ENCODE measurements around the gene ABHD2. TPM values are rescaled to one million over a fixed set of nuclear protein-coding genes. Genes with fewer than 3 reads are reported as not detected.
A peak's percentile ranks its signal among the peaks of the same experiment; 100 is the strongest.
"Not testable (repeated sequence)": the region's sequence is repeated elsewhere in the genome, so short reads cannot be mapped to it uniquely, and the experiment has no call there.

ABHD2 gene
- total RNA-seq, 1 donor from 2014 or later = 70.5 TPM

DNA sequence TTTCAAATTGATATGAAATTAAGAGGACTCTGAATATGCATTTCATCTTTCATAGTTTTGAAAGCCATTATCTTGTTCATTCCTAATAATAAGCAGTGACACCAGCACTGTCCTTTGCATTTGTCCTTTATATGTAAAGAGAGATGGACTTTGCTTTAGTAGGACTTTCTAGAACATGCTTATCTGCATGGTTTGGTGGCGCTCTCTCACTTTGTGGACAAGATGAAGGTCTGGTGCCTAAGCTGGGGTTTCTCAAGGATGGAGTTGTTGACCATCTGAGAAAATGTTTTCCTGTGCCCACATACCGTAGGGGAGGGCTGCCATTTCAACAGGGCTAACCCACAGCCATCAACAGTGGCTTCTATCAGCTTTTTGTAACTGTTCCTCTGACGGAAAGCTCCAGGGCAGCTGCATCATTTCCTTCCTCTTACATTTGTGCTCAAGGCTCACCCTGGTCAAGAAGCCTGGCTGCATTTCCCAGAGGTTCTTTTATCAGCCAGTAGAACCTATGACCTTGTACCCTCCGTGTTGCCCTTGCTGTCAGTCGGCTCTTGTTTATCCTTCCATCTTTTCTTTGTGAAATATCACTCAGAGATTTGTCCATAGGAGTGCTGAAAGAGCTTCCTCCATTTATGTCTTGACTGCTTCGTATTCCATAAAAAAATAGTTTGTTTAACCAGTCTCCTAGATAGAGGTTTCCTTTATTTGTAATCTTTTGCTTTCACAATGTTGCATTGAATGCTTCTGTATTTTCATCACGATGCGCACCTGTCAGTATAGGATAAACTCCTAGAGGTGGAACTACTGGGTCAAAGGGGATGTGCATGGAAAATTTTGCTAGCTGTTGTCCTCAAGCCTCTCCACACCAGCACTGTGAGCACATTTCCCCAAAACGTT is 44.6 kb downstream of the ABHD2 start:
- peak; percentile 50 for ATAC-seq
- DNase-seq (ENCODE audit: low spot score) = no peak
- intact Hi-C loops (cut with DNase I) = no loop called here

DNA sequence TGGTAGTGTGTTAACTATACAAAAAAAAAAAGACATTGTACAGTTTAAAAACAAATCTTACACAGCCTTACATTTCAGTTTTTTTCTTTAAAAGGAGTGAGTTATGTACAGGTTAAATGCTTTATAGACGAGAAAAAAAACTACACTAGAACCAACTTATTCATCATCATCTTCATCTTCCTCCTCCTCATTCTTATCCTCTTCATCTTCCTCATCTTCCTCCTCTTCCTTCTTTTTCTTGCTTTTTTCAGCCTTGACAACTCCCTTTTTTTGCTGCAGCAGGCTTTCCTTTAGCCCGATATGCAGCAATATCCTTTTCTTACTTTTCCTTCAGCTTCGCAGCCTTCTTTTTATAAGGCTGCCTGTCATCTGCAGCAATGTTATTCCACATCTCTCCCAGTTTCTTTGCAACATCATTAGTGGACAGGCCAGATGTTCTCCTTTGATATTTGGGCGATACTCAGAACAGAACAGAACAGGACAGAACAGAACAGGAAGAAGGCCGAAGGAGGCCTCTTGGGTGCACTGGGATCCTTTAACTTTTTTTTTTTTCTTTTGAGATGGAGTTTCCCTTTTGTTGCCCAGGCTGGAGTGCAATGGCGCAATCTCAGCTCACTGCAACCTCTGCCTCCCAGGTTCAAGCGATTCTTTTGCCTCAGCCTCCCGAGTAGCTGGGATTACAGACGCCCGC is 47.3 kb downstream of the ABHD2 start:
- DNase-seq (ENCODE audit: low spot score); intact Hi-C loops (cut with DNase I): not testable (repeated sequence)
- peak; percentile 67 for ATAC-seq

DNA sequence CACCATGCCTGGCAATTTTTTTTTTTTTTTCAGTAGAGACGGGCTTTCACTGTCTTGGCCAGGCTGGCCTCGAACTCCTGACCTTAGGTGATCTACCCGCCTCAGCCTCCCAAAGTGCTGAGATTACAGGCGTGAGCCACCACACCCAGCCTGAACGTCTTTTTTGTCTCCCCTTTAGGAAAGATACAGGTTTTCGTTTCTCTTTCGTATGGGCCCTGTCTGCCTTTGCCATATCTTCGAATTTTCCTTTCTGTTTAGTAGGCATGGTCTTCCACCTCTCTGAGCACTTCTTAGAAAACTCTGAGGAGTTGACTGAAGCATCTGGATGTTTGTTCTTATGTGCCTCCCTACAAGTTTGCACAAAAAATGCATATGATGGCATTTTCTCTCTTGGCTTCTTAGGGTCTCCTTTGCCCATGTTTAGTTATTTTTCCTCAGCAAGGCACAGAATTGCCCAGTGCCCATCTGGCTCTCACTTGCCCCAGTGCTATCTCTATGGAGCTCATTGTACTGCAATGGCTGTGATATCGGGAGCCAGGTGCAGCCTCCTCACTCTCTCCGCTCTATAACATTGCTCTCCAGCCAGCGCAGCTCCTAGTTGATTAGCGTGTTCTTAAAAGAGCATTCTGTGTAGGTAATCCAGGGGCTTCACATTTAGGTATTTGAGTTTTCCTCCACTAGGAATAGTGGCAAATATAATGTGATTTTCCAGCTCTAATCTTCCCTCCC is 48.0 kb downstream of the ABHD2 start:
- no peak for ATAC-seq
- no peak for DNase-seq (ENCODE audit: low spot score)
- intact Hi-C loops (cut with DNase I) = no loop called here

DNA sequence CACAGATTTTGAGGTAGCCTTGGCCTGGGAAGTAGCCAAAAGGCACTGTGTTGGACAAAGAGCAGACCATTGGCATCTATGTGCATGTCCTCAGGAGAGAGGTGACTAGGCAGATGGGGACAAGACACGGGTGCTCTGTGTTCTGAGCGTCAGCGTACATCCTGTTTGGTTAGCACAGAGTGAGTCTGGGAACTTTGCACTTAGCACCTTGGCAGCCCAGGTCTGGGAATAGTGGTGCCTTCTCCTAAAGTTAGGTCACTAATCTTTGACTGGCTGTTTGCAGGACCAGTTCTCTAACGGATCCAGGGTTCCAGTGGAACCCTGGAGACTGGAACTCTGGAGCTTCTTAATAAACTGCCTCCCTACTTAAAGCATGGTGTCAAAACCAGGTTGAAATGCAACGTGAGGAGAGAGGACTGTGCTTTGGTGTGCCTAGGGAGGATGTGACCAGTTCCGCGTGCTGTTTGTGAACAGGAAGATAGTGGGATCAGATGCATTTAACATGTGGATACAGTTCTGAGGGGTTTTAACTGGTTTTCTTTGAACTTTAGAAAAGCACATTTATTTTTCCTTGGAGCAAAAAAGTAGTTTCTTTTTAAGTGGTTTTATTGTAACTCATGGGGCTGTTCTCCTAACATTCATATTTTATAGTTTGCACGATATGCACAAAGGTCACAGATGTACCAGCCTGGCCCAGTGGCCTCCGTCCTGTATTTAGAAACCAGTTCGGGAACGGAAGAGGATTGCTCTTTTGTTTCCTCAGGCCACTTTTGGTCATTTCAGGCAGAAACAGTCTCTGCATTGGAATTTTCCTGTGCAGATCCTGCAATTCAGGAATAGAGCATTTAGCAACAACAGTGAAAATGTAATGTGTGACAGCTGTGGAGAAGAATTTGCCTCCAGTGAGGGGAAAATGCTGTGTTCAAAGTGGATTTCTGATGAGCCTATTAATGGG is 48.8 kb downstream of the ABHD2 start:
- peak; percentile 37 for ATAC-seq
- intact Hi-C loops (cut with DNase I) = no loop called here
- no peak for DNase-seq (ENCODE audit: low spot score)

DNA sequence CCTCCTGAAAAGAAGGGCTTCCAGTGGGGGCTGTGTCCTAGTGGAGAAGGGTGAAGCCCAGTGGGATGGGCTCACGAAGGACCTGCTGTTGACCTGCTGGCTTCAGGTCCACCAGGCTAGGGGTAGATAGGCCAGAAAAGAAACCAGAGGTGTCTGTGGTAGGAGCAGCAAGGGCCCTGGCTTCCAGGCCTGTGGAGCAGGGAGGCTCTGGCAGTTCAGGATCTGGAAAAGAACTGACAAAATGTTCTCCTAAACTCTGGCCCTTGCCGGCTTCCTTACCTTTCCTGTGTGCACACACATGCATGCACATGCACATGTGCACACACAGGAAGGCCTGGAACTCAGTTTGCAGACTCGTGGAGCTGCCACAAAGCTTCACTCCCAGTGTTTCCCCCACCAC is 49.7 kb downstream of the ABHD2 start:
- DNase-seq (ENCODE audit: low spot score) (no peak), ATAC-seq (no peak)
- intact Hi-C loops (cut with DNase I) = no loop called here

DNA sequence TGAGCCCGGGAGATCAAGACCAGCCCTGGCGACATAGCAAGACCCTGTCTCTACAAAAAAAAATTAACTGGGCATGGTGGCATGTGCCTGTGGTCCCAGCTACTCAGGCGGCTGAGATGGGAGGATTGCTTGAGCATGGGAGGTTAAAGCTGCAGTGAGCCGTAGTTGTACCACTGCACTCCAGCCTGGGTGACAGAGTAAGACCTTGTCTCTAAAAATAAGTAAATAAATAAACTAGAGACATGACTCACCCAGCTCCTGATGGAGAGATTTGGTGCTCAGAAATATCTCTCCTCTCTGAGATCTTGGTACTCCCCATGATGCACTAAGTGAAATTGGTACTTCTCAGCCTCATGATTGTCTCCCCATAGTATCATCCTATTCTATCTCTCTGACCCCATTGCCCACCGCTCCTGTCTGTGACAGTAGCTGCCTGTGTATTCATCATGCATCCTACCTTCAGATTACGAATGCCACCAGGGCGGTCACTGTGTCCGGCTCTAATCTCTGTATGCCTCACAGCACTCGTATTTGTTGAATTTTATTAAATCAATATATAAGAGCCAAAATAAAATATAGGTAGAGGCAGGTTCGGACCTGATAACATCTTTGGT is 50.9 kb downstream of the ABHD2 start:
- ATAC-seq = no peak
- DNase-seq (ENCODE audit: low spot score) = no peak
- intact Hi-C loops (cut with DNase I) = no loop called here

DNA sequence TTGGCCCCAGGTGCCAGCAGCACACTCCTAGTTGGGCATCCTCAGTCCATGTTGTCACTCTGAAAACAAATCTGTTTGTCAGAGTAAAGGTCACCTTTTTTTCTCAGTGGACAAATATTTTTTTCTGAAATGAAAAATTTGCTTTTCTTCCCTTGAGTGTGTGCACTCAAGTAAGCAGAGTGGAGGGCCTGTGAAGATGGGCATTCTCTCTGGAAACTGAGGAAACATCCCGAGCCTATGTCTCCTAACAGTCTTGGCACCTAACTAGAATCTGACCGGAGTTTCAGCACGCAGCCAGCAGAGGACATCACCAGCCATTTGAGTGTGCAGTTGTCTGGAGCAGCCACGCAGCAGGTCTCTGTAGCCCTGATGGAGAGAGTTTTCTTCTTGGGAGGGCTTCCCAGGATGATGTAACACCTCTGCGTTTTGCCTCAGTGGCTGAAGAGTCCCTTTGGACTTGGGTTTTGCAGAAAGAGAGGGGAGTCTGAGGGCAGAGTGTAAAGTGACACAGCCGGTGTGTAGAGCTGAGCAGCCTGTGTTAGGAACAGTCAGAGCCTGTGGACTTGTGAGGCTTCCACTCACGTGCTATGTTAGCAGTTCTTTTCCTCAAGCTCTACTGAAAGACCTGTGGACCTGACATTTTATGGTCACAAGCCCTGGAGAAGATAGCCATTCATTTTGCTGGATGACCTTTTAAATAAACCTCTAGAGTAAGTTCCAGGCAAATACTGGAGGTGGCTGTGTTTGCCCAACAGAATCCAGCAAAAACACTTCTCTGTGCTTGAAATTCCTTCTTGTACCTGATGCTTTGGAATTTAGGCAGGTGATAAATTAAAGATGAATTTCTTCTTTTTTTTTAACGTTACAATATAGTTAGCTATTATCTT is 51.6 kb downstream of the ABHD2 start:
- intact Hi-C loops (cut with DNase I) = no loop called here
- DNase-seq (ENCODE audit: low spot score) (no peak), ATAC-seq (peak; percentile 83)

DNA sequence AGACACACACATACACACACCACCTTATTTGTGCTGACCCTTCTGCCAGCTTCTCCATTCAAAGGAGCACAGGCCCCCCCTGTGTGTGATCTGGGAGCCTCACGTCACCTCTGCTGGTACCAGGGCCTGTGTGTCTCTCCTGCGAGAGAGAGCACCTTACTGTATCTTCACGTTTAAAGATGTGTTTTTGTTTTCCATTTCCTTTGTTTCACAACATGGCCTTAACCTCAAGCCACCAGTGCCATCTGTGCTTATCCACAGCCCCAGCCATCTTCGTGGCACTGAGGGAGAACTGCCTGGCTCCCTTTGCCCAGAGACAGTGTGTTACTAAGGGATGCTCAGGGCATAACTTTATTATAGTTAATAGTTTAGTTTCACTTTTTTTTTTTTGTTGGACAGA is 52.3 kb downstream of the ABHD2 start:
- intact Hi-C loops (cut with DNase I) = no loop called here
- no peak for DNase-seq (ENCODE audit: low spot score)
- ATAC-seq = no peak

DNA sequence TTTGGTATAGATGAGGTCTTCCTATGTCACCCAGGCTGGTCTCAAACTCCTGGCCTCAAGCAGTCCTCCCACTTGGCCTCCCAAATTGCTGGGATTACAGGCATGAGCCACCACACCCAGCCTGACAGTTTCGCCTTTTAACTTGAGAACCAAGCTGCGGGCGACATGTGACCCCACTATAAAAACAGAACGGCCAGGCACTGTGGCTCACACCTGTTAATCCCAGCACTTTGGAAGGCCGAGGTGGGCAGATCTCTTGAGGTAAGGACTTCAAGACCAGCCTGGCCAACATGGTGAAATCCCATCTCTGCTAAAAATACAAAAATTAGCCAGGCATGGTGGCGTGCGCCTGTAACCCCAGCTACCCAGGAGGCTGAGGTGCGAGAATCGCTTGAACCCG is 52.9 kb downstream of the ABHD2 start:
- ATAC-seq; DNase-seq (ENCODE audit: low spot score); intact Hi-C loops (cut with DNase I): not testable (repeated sequence)

DNA sequence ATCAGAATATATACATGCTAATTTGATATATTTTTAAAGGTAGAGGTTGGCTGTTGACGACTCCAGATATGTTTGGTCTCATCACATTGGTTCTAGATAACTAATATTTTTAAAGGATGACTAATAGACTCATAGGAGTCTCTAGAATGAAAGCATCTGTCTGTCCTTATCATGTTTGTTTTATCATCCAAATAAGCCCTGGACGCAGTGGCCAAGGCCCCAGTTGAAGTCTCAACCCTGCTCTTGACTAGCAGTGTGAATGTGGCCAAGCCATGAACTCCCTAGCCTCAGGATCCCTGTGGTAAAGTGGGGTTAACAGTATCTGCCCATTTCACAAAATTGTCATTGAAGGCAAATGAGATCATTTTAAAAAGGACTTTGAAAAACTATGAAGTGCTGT is 53.6 kb downstream of the ABHD2 start:
- ATAC-seq = no peak
- intact Hi-C loops (cut with DNase I) = no loop called here
- DNase-seq (ENCODE audit: low spot score) = no peak

DNA sequence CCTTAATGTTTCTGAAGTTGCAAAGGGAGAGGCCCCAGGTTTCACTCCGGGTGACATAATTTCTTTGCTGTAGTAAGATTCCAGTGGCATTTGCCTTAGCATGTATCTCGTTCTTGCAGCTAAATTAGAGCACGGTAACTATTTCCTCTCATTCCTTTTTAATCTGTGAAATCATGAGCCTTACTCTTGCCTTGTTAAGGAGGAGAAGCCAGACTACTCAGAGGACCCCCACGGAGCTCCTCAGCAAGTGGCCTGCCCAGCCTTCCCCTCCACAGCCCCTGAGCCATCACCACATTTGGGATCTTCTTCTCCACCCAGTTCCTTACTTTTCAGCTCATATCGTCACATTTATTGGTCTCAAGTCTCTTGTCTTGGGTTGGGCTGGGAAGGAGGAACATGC is 54.2 kb downstream of the ABHD2 start:
- intact Hi-C loops (cut with DNase I) = no loop called here
- no peak for ATAC-seq

DNA sequence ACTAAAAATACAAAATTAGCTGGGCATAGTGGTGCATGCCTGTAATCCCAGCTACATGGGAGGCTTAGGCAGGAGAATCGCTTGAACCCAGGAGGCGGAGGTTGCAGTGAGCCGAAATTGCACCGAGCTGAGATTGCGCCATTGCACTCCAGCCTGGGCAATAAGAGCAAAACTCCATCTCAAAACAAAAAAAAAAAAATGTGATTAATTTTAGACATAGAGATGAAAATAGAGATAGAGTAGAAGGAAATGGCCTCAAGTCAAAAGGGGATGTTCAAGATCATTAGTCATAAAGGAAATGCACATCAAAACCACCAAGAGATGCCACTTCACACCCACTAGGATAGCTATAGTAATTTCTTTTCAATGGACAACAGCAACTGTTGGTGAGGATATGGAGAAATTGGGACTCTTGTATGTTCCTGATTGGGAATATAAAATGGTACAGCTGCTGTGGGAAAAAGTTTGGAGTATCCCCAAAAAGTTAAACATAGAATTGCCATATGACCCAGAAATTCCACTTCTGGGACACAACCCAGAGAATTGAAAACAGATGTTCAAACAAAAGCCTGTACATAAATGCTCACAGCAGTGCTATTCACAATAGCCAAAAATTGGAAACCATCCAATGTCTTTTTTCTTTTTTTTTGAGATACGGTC is 55.4 kb downstream of the ABHD2 start:
- peak; percentile 67 for ATAC-seq
- intact Hi-C loops (cut with DNase I) = no loop called here

More for the DNA sequence above, 54.2 kb downstream of the ABHD2 start:
- DNase-seq (ENCODE audit: low spot score) = no peak

DNA sequence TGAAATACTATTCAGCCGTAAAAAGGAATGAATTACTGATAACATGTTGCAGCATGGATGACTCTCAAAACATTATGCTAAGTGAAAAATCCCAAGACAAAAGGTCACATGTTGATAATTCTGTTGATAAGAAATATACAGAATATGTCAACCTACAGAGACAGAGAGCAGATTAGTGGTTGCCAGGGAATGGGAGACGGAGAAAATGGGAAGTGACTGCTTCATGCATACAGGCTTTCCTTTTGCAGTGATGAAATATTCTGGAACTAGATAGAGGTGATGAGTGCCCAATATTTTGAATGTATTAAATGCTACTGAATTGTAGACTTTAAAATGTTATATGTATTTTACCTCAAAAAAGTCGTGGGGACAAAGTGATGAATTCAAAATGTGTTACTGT is 56.2 kb downstream of the ABHD2 start:
- no peak for DNase-seq (ENCODE audit: low spot score)
- intact Hi-C loops (cut with DNase I) = no loop called here
- ATAC-seq = no peak

More for the DNA sequence above, 55.4 kb downstream of the ABHD2 start:
- no peak for DNase-seq (ENCODE audit: low spot score)

DNA sequence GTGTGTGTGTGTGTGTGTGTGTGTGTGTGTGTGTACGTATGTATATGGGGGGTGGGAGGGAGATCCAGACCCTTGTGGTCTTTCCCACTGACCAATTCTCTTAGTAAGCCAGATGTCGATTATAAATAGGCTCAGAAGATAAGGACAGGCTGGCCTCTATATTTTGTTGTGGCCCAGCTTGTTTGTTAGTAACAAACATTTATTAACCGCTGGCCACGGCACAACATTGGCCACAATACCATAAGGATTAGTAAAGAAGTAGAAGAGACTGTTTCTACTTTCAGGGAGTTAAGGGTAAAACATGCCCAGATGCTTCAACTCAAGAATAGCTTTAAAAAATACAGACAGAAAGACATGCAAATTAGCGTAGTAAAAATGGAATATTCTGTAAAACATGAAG is 58.1 kb downstream of the ABHD2 start:
- no peak for ATAC-seq

DNA sequence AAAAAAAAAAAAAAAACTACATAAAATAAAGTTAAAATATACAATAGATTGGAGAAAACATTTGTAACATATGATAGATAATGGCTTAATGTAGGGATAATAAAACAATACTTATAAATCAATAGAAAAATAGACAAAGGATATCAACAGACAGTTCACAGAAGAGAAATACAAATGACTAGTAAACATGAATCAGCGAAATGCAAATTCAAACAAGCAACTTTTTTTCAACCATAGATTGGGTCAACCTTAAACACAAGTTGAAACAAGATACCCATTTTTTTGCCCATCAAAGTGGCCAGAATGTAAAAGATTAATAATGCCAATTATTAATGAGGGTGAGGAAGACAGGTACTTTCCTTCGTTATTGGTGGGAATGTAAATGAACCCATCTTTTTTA is 59.9 kb downstream of the ABHD2 start:
- ATAC-seq = no peak
- intact Hi-C loops (cut with DNase I) = no loop called here
- DNase-seq (ENCODE audit: low spot score) = no peak

More for the DNA sequence above, 58.1 kb downstream of the ABHD2 start:
- intact Hi-C loops (cut with DNase I) = no loop called here
- DNase-seq (ENCODE audit: low spot score) = no peak

DNA sequence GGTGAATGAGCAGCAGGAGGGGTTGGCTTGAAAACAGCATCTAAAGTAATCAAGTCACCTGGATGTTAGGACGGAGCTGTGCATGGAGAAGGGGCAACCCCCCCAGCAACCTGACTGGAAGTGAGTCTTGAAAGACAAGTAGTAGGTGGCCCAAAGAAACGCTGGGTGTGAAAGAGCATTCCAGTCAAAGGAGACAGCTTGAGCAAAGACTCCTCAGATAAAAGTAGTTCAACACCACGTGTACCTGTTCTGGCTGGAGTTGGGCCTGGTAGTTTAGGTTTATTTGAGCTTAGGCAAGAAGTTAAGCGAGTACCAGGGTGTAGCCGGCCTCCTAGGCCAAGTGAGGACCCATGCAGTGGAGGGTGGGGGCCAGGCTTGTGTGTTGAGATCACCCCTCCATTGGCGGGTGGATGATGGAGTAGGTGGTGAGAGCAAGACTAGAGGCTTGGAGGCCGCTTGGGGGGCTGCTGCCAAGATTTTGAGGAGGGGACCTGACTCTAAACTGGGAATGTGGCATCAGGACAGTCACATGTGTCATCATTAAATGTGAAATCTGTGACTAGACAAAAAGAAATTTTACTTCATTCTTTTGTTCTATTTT is 61.3 kb downstream of the ABHD2 start:
- ATAC-seq (no peak), DNase-seq (ENCODE audit: low spot score) (no peak)
- intact Hi-C loops (cut with DNase I) = no loop called here

Measured in sciatic nerve (tissue), 2 donors.